Ishikawa (cell line): Measurements from ENCODE around the gene HSD17B14.

Experiments used
- CEBPB ChIP-seq: IDR thresholded peaks from 2 replicates; pipeline ENCODE4 v1.6.1; 2012
- CREB1 ChIP-seq: IDR thresholded peaks from 2 replicates; pipeline ENCODE4 v1.6.1; 2012; ENCODE audit warnings: low read depth
- EGR1 ChIP-seq: IDR thresholded peaks from 2 replicates; pipeline ENCODE4 v1.6.1; 2012
- EP300 ChIP-seq: IDR thresholded peaks from 2 replicates; pipeline ENCODE4 v1.6.1; 2012; ENCODE audit warnings: borderline replicate concordance
- FOXM1 ChIP-seq: IDR thresholded peaks from 2 replicates; pipeline ENCODE4 v1.6.1; 2012; ENCODE audit warnings: low read depth, borderline replicate concordance
- MAX ChIP-seq: IDR thresholded peaks from 2 replicates; pipeline ENCODE4 v1.6.1; 2012
- NFIC ChIP-seq: IDR thresholded peaks from 2 replicates; pipeline ENCODE4 v1.6.1; 2012
- RAD21 ChIP-seq: IDR thresholded peaks from 2 replicates; pipeline ENCODE4 v1.6.1; 2012; ENCODE audit warnings: low read depth
- REST ChIP-seq: IDR thresholded peaks from 2 replicates; pipeline ENCODE4 v1.6.1; 2012; ENCODE audit warnings: low read depth, mild to moderate bottlenecking
- TAF1 ChIP-seq: IDR thresholded peaks from 2 replicates; pipeline ENCODE4 v1.6.1; 2012; ENCODE audit warnings: low read depth, mild to moderate bottlenecking
- TCF12 ChIP-seq: IDR thresholded peaks from 2 replicates; pipeline ENCODE4 v1.6.1; 2012; ENCODE audit warnings: low read depth
- TEAD4 ChIP-seq: IDR thresholded peaks from 2 replicates; pipeline ENCODE4 v1.6.1; 2012
- YY1 ChIP-seq: IDR thresholded peaks from 2 replicates; pipeline ENCODE4 v1.6.1; 2012; ENCODE audit warnings: low read depth
- ZBTB7A ChIP-seq: IDR thresholded peaks from 2 replicates; pipeline ENCODE4 v1.6.1; 2012; ENCODE audit warnings: low read depth
- TF ChIP-seq, protein P1 (sequence below): IDR thresholded peaks from 2 replicates; pipeline ENCODE4 v1.6.1; 2012

The HSD17B14 gene

GRCh38 chr19:48797103-48797502 is 39.2 kb downstream of the HSD17B14 start:
- TF ChIP-seq RAD21 (no peak), EP300 (no peak), TCF12 (no peak), ZBTB7A (no peak), FOXM1 (no peak), CEBPB (no peak), CREB1 (no peak), YY1 (no peak), NFIC (no peak), MAX (no peak), EGR1 (no peak), TAF1 (no peak), REST (no peak)

DNA sequence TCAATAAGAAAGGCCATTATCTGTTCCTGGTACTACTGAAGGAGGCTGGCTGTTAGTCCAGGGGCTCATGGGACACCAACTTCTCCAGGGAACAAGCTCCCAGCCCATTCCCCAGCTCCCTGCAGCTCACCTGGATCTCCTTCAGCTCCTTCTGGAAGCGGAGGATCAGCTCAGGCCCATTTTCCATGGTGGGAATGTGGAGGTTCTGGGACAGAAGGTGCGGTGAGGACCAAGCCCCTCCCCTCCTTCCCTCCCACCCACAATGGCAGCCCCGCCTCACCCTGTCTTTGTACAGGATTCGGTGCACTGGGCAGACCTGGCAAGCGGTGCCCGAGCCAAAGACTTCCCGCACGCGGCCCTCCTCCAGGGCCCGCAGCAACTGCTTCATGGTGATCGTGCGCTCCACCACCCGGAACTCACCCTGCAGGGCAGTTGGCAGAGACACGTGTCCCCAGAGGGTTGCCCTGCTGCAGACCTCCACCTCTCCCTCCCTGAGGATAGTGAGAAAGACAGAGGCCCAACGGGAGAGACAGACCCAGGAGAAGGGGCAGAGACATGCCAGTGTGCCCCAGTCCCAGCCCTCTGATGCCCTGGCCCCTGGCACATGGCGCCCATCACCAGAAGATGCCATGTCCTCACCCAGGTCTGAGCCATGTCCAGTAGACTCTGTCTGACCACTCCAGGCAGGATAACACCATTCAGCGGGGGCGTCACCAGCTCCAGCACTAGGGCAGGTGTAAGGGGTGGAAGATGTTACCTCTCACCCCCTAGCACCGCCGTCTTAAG is 39.8 kb downstream of the HSD17B14 start:
- TF ChIP-seq TCF12 (no peak), CREB1 (no peak), MAX (no peak), NFIC (no peak), EGR1 (no peak), RAD21 (no peak), TEAD4 (no peak), YY1 (no peak), FOXM1 (no peak), ZBTB7A (no peak), EP300 (no peak), REST (no peak), TAF1 (no peak), CEBPB (no peak)
- TF ChIP-seq, protein P1, sequence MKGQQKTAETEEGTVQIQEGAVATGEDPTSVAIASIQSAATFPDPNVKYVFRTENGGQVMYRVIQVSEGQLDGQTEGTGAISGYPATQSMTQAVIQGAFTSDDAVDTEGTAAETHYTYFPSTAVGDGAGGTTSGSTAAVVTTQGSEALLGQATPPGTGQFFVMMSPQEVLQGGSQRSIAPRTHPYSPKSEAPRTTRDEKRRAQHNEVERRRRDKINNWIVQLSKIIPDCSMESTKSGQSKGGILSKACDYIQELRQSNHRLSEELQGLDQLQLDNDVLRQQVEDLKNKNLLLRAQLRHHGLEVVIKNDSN = no peak

DNA sequence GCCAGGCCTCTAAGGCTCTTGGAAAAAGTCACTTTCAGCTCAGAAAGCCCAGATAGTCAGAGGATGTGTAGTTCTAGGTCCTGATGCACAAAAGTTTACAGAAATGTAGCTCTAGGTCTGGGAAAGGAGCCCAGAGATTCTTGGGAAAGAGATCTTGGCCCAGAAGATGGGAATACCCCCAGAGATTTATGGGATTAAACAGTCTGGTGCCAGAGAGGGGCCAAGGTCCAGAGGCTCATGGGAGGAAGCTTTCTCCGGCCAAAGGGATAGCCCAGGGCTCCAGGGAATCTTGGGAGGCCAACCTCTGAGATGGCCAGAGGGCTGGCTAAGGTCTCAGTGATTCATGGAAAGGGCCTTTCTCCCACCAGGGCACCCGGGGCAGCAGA is 40.6 kb downstream of the HSD17B14 start:
- no peak for TF ChIP-seq EP300
- TF ChIP-seq ZBTB7A = no peak
- no peak for TF ChIP-seq FOXM1
- no peak for TF ChIP-seq NFIC
- TF ChIP-seq RAD21 = no peak
- no peak for TF ChIP-seq TEAD4
- TF ChIP-seq CREB1 = no peak
- TF ChIP-seq TCF12 = no peak
- TF ChIP-seq MAX = no peak
- TF ChIP-seq, protein P1 = no peak

DNA sequence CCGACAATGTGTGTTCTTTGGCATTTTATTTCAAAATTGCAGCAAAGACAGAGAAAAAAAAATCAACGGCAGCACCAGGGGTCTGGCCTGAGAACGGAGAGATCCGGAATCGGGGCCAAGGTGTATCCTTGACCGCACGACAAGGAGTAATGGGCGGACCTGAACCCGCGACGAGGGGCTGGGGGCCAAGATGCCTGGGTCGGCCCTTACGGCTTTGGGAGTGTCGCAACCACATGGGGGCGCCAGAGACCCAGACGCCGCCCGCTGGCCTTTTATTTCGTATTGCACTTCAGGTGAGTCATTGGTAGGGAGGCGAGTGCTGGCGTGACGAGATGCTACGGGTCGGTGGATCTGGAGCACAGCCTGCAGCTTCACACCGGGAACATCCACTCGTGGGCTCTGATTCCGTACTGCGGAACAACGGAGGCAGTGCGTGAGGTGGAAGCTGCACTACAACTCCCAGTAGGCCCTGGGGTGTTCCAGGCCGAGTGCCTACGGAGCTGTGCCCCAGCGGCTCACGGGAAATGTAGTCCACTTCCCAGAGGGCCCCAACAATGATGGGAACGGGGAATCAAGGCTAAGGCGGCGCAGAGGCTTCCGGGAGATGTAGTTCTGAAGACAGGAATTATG is 41.1 kb downstream of the HSD17B14 start:
- no peak for TF ChIP-seq REST
- peak; percentile 55; the same call in 1 of the 2 replicates for TF ChIP-seq TCF12
- TF ChIP-seq, protein P1 = peak; percentile 2; the same call in 1 of the 2 replicates
- peak; percentile 55 for TF ChIP-seq CEBPB
- TF ChIP-seq ZBTB7A = peak; percentile 91
- TF ChIP-seq FOXM1 = no peak
- peak; percentile 41; the same call in 1 of the 2 replicates for TF ChIP-seq TEAD4
- peak; percentile 45; the same call in 1 of the 2 replicates for TF ChIP-seq MAX
- TF ChIP-seq NFIC = no peak
- TF ChIP-seq CREB1 = peak; percentile 56
- TF ChIP-seq TAF1 = peak; percentile 15; the same call in 1 of the 2 replicates
- TF ChIP-seq EP300 = no peak
- peak; percentile 90 for TF ChIP-seq RAD21
- TF ChIP-seq EGR1 = no peak
- peak; percentile 66 for TF ChIP-seq YY1
